Measurements from ENCODE around the gene SPAG8.

The SPAG8 gene

DNA sequence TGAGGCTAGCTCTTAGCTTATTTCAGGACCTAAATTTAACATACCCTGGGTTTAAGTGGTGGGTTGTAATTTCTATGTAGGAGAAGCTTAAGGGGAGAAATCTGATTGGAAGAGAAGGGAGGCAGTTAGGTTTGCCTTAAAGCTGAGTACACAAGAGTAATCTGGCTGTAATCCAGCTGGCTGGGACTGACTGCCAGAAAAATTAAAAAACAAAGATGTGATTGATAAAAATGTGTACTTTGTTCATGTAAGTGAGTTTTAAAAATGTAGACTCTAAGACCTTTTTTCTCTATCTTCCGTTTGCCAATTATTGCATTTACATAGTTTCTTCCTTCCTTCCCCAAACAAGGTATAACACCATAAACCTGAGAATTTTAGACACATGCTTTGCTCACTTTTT is 40.5 kb downstream of the SPAG8 start:
- DNase-seq (ENCODE audit: low read depth), result no peak

DNA sequence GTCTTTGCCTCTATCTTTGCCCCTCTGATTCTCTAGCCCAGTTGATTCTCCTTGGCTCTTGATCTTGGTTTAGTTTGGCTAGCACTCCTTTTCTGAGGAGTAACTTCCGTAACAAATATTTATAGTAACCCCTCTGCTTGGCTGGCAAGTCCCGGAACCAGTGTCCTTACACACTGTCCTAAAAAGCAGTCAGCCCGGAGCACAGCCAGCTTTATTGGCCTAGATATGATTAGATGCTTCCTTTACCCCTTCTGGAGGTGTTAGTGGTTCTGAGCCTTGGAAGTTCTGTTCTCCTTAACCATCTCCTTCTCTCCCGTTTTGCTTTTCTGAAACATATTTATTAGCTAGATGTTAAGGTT is 41.0 kb downstream of the SPAG8 start:
- DNase-seq (ENCODE audit: low read depth), result no peak

DNA sequence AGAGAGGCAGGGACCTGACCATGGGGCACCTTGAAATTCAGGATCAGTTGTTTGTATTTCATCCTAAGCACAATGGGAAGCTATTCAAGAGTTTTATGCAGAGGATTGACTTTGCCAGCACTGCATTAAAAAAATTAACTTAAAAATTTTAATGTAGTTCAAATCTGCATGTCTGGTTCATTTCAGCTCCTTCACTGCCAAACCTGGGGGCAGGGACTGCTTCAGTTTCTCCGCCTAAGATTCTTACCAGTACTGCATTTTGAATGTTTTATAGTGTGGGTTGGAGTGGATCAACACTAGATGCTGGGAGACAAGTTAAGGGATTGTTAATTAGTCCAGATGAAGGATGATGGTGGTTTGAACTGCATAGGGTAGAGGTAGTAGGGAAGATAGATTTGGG is 42.3 kb downstream of the SPAG8 start:
- no peak for DNase-seq (ENCODE audit: low read depth)

DNA sequence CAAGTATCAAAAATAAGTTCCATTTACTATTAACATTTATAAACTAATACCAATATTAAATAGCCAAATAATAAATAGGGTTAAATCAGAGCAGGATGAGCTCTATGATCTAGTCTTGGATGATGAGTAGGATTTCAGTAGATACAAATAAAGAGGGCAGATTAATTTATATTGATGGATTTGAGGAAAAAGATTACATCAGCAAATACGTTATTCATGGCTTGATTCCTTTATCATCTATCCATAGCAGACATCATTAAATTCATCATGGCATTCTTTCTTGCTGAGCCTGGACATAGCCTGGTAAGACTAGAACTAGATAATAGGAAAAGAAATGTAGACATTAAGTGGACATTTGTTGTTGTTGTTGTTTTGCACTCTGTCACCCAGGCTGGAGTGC is 44.6 kb downstream of the SPAG8 start:
- no peak for DNase-seq (ENCODE audit: low read depth)

DNA sequence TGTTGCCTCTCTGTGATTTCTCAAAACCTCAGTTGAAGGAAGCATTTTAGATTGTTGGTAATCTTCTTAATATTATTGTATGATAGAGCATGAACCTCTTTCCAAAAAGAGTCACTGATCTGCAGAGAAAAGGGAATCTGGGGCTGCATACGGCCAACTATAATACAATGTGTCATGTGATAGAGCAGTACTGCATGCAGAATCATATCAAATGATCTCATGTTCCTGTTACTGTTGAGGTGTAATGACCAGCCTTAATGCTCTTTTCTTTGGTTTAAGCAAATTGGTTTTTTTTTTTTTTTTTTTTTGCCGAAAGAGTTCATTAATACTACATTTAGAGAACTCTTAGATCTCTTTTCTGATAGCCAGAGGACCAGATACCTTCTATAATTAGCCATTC is 45.1 kb downstream of the SPAG8 start:
- DNase-seq (ENCODE audit: low read depth), result no peak

DNA sequence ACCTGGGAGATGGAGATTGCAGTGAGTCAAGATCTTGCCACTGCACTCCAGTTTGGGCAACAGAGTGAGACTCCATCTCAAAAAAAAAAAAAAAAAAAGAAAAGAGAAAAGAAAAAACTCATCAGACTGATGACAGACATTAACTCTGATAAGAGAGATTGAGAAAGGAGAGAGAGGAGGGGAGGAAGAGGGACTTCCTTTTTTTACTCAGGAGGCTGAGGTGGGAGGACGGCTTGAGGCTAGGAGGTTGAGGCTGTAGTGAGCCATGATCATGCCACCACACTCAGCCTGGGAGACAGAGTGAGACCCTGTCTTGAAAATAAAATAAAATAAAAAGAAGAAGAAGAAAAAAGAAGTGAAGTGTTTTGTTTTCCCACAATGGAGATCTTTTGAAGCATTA is 48.3 kb downstream of the SPAG8 start:
- no peak for DNase-seq (ENCODE audit: low read depth)

DNA sequence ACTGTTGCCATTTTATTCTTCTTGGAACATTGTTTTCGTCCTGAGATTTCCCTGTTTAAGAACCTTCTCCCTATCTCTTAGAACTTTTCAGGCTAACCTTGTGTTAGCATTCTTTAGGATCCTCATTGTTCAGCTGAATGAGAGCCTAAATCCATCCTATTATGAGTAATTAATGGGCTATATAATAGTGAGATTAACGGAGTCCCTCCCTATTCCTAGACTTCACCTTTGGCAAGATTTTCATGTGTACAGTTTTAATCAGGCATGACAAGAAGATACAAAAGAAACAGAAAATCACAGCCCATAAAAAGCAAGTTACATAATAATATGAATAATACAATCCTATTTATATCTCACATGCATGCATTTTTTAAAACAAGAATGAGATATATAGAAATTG is 48.9 kb downstream of the SPAG8 start:
- no peak for DNase-seq (ENCODE audit: low read depth)

DNA sequence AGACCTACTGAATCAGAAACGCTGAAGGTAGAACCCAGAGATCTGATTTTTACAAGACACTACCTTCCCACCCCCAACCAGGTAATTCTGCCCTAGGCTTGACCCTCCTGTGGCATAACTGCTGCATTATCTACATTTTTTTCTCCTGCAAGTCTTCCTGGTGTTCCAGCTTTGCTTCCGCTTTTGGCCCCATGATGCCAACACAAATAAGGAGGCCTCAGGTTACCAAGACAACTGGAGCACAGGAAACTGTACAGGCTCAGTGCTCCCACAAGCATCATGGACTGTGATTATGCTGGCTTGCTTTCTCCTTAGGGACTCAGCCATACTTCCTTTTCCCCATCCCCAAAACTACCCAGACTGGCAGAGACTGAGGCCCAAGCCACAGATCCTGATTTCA is 51.4 kb downstream of the SPAG8 start:
- no peak for DNase-seq (ENCODE audit: low read depth)

DNA sequence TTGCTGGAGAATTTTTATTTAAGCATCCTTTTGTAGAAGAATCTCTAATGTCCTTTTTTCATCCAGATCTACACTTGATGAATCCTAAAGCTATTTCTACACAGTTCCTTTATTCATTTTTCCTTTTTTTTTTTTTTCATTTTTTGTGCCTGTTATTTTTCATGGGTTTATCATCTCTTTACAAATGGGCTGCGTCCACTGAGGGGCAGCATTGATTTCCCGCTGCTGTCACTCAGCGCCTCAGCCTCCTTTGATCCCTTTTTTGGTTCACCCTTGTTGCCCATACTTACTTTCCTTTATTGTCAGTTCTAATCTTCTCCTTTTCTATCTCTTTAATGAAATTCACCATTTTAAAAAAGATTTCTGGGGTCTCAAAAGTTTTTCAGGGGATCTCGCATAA is 52.3 kb downstream of the SPAG8 start:
- DNase-seq (ENCODE audit: low read depth), result no peak

Measured in stimulated activated CD8-positive, alpha-beta memory T cell treated with anti-CD3 and anti-CD28 coated beads, Interleukin-12 subunit alpha, Interleukin-12 subunit beta, amount 100 ng/mL, for 4 hours (primary cell).